Measurements from ENCODE around the gene PMPCA. TPM values are rescaled to one million over a fixed set of nuclear protein-coding genes. Genes with fewer than 3 reads are reported as not detected.

Gene PMPCA
- total RNA-seq, 3 donors from 2014 or later (not counting 1 experiment from before 2014, with no cell fraction given) = 78.3 to 84.8 (median 79.3) TPM

GRCh38 chr9:136375096-136375495, 35.4 kb upstream of the PMPCA start:
- ATAC-seq = no peak
- WGBS (ENCODE audit: insufficient coverage) = 93% methylated on average over 12 of the region's 12 CpGs

GRCh38 chr9:136376457-136376856, 34.0 kb upstream of the PMPCA start:
- H3K9me3 Mint-ChIP-seq = no peaks in the 10 kb centered on the region
- 89% methylated on average over 8 of the region's 8 CpGs for WGBS (ENCODE audit: insufficient coverage)

More at GRCh38 chr9:136375096-136375495, 35.4 kb upstream of the PMPCA start:
- Histone ChIP-seq H3K9me3 (ENCODE audit: control insufficient read depth, insufficient read depth, low read length) (no peaks in the 10 kb centered on the region), H3K4me1 (ENCODE audit: control insufficient read depth, insufficient read depth, low read length) (peaks cover 28% of the 10 kb centered on the region), H3K27ac (ENCODE audit: low read length) (no peak overlapping the region), H3K4me3 (ENCODE audit: low read length) (no peak overlapping the region), H3K27me3 (ENCODE audit: control insufficient read depth, insufficient read depth, low read length) (peaks cover 3% of the 10 kb centered on the region), H3K36me3 (ENCODE audit: control insufficient read depth, insufficient read depth, low read length) (peaks cover 9% of the 10 kb centered on the region)
- H3K9me3 Mint-ChIP-seq = no peaks in the 10 kb centered on the region
- DNase-seq = no peak
- intact Hi-C loops (cut with micrococcal nuclease) = no loop called here
- no peaks in the 10 kb centered on the region for H3K27me3 Mint-ChIP-seq (ENCODE audit: low read depth in 2 of 2)
- no peaks in the 10 kb centered on the region for H3K36me3 Mint-ChIP-seq
- TF ChIP-seq CTCF (IDR thresholded peaks at IDR 0.05) = no peak
- H3K4me3 Mint-ChIP-seq = no peak overlapping the region
- H3K4me1 Mint-ChIP-seq = no peaks in the 10 kb centered on the region
- no peak overlapping the region for H3K27ac Mint-ChIP-seq

GRCh38 chr9:136377341-136378169, 32.9 kb upstream of the PMPCA start:
- WGBS (ENCODE audit: insufficient coverage) = 86% methylated on average over 32 of the region's 32 CpGs
- no peaks in the 10 kb centered on the region for H3K4me1 Mint-ChIP-seq
- ATAC-seq (no peak), DNase-seq (no peak)
- H3K27ac Mint-ChIP-seq = no peak overlapping the region
- peaks cover 20% of the 10 kb centered on the region for H3K4me1 ChIP-seq (ENCODE audit: control insufficient read depth, insufficient read depth, low read length)
- peaks cover 20% of the 10 kb centered on the region for H3K36me3 ChIP-seq (ENCODE audit: control insufficient read depth, insufficient read depth, low read length)
- no peak overlapping the region for H3K27ac ChIP-seq (ENCODE audit: low read length)
- peaks cover 3% of the 10 kb centered on the region for H3K27me3 ChIP-seq (ENCODE audit: control insufficient read depth, insufficient read depth, low read length)
- no peak overlapping the region for H3K4me3 ChIP-seq (ENCODE audit: low read length)
- H3K9me3 ChIP-seq (ENCODE audit: control insufficient read depth, insufficient read depth, low read length) = no peaks in the 10 kb centered on the region
- H3K27me3 Mint-ChIP-seq (ENCODE audit: low read depth in 2 of 2) = no peaks in the 10 kb centered on the region
- no peaks in the 10 kb centered on the region for H3K9me3 Mint-ChIP-seq
- H3K36me3 Mint-ChIP-seq = no peaks in the 10 kb centered on the region
- intact Hi-C loops (cut with micrococcal nuclease) = no loop called here
- H3K4me3 Mint-ChIP-seq = no peak overlapping the region
- no peak for TF ChIP-seq CTCF (IDR thresholded peaks at IDR 0.05)

More at GRCh38 chr9:136376457-136376856, 34.0 kb upstream of the PMPCA start:
- Mint-ChIP-seq H3K4me3 (no peak overlapping the region), H3K27ac (no peak overlapping the region), H3K27me3 (ENCODE audit: low read depth in 2 of 2) (no peaks in the 10 kb centered on the region), H3K36me3 (no peaks in the 10 kb centered on the region), H3K4me1 (no peaks in the 10 kb centered on the region)
- Histone ChIP-seq H3K4me1 (ENCODE audit: control insufficient read depth, insufficient read depth, low read length) (peaks cover 28% of the 10 kb centered on the region), H3K27me3 (ENCODE audit: control insufficient read depth, insufficient read depth, low read length) (peaks cover 3% of the 10 kb centered on the region), H3K36me3 (ENCODE audit: control insufficient read depth, insufficient read depth, low read length) (peaks cover 12% of the 10 kb centered on the region), H3K4me3 (ENCODE audit: low read length) (no peak overlapping the region), H3K27ac (ENCODE audit: low read length) (no peak overlapping the region), H3K9me3 (ENCODE audit: control insufficient read depth, insufficient read depth, low read length) (no peaks in the 10 kb centered on the region)
- intact Hi-C loops (cut with micrococcal nuclease) = no loop called here
- ATAC-seq (no peak), DNase-seq (no peak)
- no peak for TF ChIP-seq CTCF (IDR thresholded peaks at IDR 0.05)

Measured in natural killer cell (primary cell).